Measurements from ENCODE around the gene PSAPL1. TPM values are rescaled to one million over a fixed set of nuclear protein-coding genes. Genes with fewer than 3 reads are reported as not detected.

PSAPL1 gene
- total RNA-seq, 1 experiment from 2014 or later: not detected

- no peak for ATAC-seq
- intact Hi-C loops (cut with micrococcal nuclease; ENCODE audit: unreplicated experiment): no loop called here
- no peak overlapping the region for H3K4me3 ChIP-seq (ENCODE audit: low read depth in 2 of 2, low read length in 2 of 2)
- in situ Hi-C loops (cut with HindIII; ENCODE audit: low pct_unique_long_range_greater_than_20kb, low sequenced_read_pairs): no loop called here
- DNase-seq (ENCODE audit: low read depth, low spot score): no peak
- CTCF ChIA-PET: no interaction called here
- H3K27me3 ChIP-seq (ENCODE audit: control insufficient read depth, insufficient read depth, low read length): no peaks in the 10 kb centered on the region
- H3K27ac ChIP-seq (ENCODE audit: low read length): no peak overlapping the region
- BruUV-seq (replicated peaks): no TSS peak
- POLR2A ChIA-PET: no interaction called here
- H3K4me1 ChIP-seq (ENCODE audit: control insufficient read depth, insufficient read depth, low read length): no peaks in the 10 kb centered on the region
- no peak for TF ChIP-seq TCF7L2 (IDR thresholded peaks at IDR 0.05; ENCODE audit: low read depth, low read length)
- TF ChIP-seq REST (IDR thresholded peaks at IDR 0.05; ENCODE audit: insufficient read depth in 1 of 2, low read depth in 2 of 2, low read length in 1 of 2): no peak
- no peak for TF ChIP-seq SIN3A (IDR thresholded peaks at IDR 0.05; ENCODE audit: borderline replicate concordance, insufficient read depth, low read depth, low read length)
- TF ChIP-seq POLR2AphosphoS5 (IDR thresholded peaks at IDR 0.05; ENCODE audit: low read depth, low read length): no peak
- TF ChIP-seq CTCF (IDR thresholded peaks at IDR 0.05): no peak
- no peaks in the 10 kb centered on the region for H3K9me3 ChIP-seq (ENCODE audit: control insufficient read depth, insufficient read depth, low read depth, low read length)
- no peaks in the 10 kb centered on the region for H3K36me3 ChIP-seq (ENCODE audit: control insufficient read depth, insufficient read depth, low read length)
Observed at GRCh38 chr4:7436256-7436655, 1.5 kb upstream of the PSAPL1 start.

- BruUV-seq (replicated peaks): no TSS peak
- Histone ChIP-seq H3K36me3 (ENCODE audit: control insufficient read depth, insufficient read depth, low read length) (no peaks in the 10 kb centered on the region), H3K4me3 (ENCODE audit: low read depth in 2 of 2, low read length in 2 of 2) (no peak overlapping the region), H3K4me1 (ENCODE audit: control insufficient read depth, insufficient read depth, low read length) (no peaks in the 10 kb centered on the region), H3K27ac (ENCODE audit: low read length) (no peak overlapping the region), H3K27me3 (ENCODE audit: control insufficient read depth, insufficient read depth, low read length) (no peaks in the 10 kb centered on the region), H3K9me3 (ENCODE audit: control insufficient read depth, insufficient read depth, low read depth, low read length) (no peaks in the 10 kb centered on the region)
- ChIA-PET CTCF (no interaction called here), POLR2A (no interaction called here)
- ATAC-seq (no peak), DNase-seq (ENCODE audit: low read depth, low spot score) (no peak)
- in situ Hi-C loops (cut with HindIII; ENCODE audit: low pct_unique_long_range_greater_than_20kb, low sequenced_read_pairs): no loop called here
- intact Hi-C loops (cut with micrococcal nuclease; ENCODE audit: unreplicated experiment): no loop called here
- TF ChIP-seq REST (IDR thresholded peaks at IDR 0.05; ENCODE audit: insufficient read depth in 1 of 2, low read depth in 2 of 2, low read length in 1 of 2) (no peak), CTCF (IDR thresholded peaks at IDR 0.05) (no peak), TCF7L2 (IDR thresholded peaks at IDR 0.05; ENCODE audit: low read depth, low read length) (no peak), SIN3A (IDR thresholded peaks at IDR 0.05; ENCODE audit: borderline replicate concordance, insufficient read depth, low read depth, low read length) (no peak), POLR2AphosphoS5 (IDR thresholded peaks at IDR 0.05; ENCODE audit: low read depth, low read length) (no peak)
Observed at GRCh38 chr4:7435471-7436061, 836 bp upstream of the PSAPL1 start.
